ENCODE measurements around the gene MSLN.

Gene MSLN

DNA sequence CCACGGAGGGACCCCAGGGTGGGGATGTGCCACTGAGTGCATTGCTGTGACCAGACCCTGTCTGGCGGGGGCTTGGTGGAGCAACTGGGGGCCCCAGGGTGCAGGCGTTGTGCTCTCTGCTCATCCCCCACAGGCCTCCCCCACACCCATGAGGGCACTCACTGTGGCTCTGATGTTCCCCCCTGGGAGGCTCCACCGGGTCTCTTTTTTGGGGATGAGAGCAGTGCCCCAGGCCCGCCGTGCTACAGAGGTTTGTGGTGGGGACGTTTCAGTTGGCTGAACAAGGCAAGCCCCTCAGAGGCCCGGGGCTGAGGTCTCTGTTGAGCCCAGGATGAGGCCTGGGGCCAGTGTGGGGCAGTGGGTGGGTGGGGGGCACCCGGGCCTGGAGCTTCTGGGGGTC lies 36.8 kb upstream of the MSLN start:
- no peak for DNase-seq

DNA sequence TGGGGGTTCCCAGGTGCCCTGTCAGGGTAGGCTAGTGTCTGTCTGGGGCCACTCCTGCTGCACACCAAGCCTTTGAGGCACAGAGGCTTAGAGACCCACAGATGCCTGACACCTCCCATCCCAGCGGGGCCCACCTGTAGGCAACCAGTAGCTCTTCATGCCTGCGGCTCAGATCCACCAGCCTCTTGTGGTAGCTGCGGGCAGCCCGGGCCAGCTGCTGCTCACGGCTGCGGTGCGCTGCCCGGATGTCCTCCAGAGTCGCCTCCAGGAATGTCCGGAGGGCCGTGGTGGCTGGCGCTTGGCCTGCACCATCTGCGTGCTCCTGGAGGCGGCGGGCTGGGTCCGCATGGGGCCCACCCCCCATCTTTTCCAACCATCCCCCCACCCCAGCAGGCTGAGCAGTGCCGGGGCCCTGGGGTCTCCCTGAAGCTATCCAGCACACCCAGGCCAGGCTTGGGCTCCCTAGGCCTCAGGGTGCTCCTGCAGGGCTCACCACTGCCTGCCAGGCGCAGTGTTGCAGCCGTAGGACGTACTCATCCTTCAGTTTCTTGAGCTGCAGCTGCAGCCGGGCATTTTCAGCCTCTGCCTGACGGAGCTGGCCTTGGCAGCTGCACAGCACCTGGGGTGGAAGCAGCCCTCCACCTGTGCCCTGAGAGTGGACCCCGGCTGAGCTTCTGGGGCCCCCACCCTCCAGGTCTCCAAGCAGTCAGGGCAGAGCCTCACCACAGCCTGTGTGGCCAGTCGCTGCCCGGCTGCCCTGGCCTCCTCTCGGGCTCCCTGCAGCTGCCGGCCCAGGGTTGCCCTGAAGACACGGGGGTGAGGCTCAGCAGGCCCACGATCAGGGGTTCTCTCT lies 36.1 kb upstream of the MSLN start:
- DNase-seq, result no peak

DNA sequence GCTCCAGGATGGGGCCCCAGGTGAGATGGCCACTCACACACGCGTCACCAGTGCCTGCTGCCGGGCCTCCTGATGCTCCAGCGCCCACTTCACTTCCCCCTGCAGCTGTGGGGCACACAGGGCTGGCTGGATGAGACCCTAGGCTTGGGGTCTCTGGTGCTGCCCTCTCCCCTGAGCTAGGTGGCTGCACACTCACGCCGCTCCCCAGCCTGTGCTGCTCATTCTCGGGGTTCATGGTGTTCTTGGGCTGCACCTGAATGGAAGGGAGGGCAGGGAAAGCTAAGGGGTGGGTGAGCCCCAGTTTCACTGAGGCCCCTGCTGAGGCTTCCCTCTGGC lies 35.5 kb upstream of the MSLN start:
- DNase-seq, result no peak

DNA sequence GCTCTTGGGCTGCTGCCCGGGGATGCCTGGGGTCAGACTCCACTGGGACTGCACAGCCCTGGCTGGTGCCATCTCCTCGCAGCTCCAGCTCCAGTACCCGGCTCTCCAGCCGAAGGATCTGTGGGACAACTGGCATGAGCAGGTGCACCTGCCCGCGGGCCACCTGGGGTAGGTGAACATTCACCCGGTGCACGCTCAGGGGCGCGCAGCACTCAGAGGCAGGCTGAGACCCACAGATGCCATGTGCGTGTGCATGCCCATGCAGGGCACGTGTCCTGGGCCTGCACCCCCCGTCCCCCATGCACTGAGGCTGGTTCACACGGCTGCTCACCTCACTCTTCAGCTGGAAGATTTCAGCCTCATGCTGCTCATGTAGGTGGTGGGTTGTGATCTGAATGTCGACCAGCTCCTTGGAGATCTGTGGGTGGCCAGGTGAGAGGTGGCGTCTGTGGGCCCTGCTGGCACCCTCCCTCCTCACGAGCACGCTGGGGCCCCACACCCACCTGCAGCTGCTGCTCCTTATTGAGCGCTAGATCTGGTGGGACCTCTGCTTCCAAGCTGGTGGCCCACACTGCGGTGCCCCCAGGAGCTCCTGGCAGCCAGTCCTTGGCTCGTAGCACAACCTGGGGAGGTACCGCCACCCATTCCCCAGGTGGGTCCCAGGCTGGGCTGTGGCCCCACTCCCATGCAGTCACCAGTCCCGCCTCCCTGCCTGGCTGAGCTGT lies 34.9 kb upstream of the MSLN start:
- no peak for DNase-seq

- DNase-seq, result no peak
Measured at GRCh38 chr16:726188-726437, 34.4 kb upstream of the MSLN start.

GRCh38 chr16:726438-727290 lies 33.9 kb upstream of the MSLN start, which contains the start of the genes CCDC78 and HAGHL:
Gene CCDC78 (minus strand): TSS chr16:726443. CDS start chr16:726367, 76 bp downstream.
Gene HAGHL (plus strand): TSS chr16:727106. CDS start chr16:727510, 404 bp downstream.
- peak; percentile 77 to 78 for DNase-seq

- peak; percentile 51 to 59 for DNase-seq
Measured at GRCh38 chr16:727291-727977, 33.1 kb upstream of the MSLN start.

DNA sequence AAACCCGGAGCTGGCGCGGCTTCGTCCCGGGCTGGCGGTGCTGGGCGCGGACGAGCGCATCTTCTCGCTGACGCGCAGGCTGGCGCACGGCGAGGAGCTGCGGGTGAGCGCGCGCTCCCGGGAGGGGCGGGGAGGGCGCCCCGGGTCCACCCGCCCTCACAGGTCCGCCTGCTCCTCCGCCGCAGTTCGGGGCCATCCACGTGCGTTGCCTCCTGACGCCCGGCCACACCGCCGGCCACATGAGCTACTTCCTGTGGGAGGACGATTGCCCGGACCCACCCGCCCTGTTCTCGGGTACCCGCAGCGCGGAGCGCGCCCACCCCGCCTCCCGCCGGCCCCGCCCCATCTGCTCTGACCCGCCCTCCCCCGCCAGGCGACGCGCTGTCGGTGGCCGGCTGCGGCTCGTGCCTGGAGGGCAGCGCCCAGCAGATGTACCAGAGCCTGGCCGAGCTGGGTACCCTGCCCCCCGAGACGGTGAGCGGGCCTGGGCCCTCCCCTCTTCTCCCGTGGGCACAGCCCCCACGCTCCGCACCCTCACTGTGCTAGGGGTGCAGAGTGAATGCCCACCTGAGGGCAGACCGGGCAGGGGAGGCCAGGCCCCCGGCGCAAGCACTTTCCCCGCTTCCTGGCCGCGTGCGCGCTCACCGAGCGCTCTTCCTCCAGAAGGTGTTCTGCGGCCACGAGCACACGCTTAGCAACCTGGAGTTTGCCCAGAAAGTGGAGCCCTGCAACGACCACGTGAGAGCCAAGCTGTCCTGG lies 32.2 kb upstream of the MSLN start:
- DNase-seq, result peak; percentile 73 to 78

DNA sequence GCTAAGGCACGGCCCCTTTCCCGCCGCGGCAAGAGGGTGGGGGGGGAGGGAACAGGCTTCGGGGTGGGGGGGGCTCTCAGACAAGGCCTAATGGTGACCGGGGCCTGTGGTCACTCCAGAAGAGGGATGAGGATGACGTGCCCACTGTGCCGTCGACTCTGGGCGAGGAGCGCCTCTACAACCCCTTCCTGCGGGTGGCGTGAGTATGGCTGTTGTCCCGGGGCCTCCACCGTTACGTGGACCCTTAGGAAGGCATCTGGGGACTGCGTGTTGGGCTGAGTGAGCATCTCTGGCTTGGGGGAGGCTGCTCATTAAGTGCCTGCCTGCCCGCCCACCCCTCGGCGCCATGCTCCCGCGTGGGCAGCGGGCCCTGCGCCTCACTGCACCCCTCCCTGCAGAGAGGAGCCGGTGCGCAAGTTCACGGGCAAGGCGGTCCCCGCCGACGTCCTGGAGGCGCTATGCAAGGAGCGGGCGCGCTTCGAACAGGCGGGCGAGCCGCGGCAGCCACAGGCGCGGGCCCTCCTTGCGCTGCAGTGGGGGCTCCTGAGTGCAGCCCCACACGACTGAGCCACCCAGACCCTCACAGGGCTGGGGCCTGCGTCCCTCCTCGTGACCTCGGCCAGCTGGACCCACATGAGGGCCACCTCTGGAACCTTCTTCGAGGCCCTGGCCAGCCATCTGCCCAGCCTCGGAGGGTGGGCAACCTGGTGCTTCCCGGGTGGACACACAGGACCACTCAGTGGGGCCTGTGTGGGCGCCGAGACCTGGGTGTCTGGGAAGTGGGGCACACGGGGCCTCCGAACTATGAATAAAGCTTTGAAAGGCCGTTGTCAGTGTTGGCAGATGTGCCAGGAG lies 31.4 kb upstream of the MSLN start:
- peak; percentile 35 for DNase-seq

DNA sequence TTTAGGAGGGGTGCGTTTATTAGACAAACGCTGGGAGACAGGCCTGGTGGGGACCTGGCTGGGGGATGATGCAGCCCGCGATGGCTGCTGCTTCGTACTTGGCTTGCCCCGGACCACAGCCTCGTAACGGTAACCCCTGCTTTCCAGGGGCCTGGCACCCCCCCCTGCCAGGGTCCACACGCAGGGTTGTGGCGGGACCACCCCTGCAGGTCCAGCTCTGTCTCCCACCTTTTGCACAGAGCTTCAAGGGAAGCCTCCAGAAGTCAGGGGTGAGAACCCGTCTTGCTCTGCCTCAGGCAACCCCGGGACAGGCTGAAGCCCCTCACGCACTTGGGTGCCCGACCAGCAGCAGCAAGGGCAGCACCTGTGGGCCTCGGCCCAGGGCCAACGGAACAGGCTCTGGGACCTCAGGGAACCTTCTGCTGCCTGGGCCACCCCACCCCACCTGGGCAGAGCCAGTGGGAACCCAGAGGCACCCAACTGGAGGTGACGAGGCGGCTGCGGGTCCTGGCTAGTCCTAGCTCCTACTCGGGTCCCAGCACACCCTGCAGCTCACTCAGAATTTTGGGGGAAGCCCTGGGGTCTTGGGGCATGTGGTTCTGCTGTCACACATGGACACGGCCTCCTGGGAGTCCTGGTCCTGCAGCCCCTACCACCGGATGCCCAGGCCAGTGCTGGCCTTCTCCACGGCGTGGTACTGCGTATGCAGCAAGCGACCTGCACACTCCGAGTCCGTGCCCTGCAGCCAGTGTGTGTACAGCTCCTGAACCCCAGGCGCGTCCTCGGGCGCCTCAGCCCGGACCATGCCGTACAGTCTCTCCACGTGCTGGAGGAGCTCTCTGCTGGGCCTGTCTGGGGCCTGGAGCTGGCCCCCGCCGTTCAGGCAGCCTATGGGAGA lies 30.5 kb upstream of the MSLN start:
- peak; percentile 19 to 27 for DNase-seq

DNA sequence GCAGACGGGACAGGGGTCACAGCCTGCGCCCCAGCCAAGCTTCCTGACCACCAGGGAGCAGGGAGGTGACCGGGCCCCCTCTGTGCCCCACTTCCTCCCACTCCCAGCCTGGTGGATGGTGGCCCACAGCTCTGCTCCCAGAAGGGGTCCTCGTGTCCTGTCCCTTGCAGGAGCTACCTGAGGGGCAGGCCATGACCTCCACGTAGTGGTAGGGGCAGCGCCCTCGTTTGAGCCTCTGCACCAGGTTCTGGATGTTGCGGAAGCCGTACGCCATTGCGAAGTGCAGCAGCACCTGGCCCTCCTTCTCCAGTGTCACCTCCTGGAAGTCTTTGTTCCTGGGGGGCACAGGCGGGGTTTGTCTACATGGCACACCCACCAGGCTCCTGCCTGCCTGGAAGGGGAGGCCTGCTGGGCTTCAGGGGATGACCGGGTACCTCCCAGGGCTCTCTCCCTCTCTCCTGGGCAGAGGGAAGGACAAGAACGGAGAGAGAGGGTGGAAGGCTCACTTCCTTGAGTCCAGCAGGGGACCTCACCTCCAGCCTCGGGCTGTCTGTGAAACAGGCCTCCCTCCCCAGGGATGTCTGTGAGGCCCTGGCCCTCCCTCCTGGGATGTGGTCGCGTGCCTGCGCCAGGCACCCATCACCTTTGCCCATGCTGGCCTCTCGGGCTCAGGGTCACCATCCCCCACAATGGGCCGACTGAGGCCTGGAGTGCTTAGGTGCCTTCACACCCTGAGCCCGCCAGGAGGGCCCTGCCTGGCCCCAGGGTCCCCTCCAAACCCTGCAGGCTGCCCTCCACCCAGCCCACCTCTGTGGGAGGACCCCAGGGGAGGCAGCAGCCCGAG lies 29.6 kb upstream of the MSLN start:
- DNase-seq, result peak; percentile 24 to 25

- DNase-seq, result no peak
Measured at GRCh38 chr16:732332-732731, 28.2 kb upstream of the MSLN start.

DNA sequence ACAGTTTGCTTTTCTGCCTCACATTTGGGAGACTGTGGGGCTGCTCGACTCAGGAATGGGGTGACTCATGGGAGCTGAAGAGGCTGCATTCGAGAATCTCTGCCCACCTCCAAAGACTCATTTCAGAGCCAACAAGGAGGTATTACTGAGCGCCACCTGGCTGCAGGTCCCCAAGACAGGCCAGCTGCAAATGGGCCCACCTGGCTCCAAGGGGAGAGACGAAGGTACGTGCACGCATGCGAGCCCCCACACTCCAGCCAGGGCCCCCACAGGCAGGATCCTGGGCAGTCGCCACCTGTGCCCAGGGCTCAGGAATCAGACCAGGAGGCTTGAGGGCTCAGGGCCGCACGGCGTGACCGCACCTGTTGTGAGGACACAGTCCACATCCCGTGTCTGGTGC lies 27.6 kb upstream of the MSLN start:
- no peak for DNase-seq

DNA sequence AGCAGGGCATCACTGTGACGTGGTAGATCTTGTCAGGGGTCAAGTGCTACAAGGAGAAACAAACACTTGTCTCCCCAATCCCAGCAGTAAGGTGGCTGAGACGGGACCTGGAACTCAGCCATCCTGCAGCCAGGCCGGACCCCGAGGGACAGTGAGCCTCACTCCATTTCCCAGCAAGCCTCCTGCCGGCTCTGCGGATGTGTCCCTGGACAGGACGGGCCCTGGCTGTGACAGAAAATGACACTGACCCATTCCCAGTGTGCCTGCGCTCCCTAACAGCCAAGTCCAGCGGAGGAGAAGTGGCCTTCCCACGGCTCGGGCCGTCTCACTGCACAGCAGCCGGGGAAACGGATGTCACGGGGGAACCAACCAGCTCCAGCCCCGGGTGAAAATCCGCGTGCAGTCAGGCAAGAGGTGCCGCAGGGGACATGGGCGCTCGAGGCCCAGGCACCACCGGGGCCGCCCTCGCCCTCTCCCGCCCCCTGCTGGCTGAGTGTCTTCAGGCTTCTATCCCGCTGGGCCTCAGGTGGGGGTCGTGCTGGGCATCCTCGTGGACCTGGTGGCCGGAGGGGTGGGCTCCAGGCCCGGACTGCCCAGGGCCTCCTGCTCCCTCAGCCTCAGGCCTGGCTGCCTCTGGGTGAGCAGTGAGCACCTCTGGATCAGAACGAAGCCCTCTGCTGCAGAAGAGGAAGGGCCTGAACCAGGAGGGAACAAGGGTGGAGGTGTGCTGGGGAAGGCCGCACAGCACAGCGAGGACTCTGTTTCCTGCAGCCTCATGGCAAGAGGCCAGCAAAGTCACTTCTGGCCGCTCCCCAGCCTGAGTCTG lies 26.9 kb upstream of the MSLN start:
- DNase-seq, result peak; percentile 64 to 65

- DNase-seq, result no peak
Measured at GRCh38 chr16:734208-734980, 26.1 kb upstream of the MSLN start.

- peak; percentile 42 to 47 for DNase-seq
Measured at GRCh38 chr16:734981-735881, 25.3 kb upstream of the MSLN start.

Data from activated T-cell treated with anti-CD3 and anti-CD28 coated beads, Interleukin-2, amount 50 U/mL, for 48 hours (primary cell).